Hematopoietic multipotent progenitor cell treated with erythropoietin and hydrocortisone succinate and interleukin-3 and kit ligand, for 15 days (in vitro differentiated cells): ENCODE measurements around the gene CSF2.
"Not testable (repeated sequence)": the region's sequence is repeated elsewhere in the genome, so short reads cannot be mapped to it uniquely, and the experiment has no call there.

Experiments
- DNase-seq: peaks from one replicate; pipeline ENCODE4 v3.0.0-alpha.2; 2015; ENCODE audit warnings: low spot score

CSF2 gene

GRCh38 chr5:132090107-132090506 is 16.5 kb downstream of the CSF2 start:
- no peak for DNase-seq

- DNase-seq = no peak
Measured at GRCh38 chr5:132093271-132093670, 19.7 kb downstream of the CSF2 start.

- DNase-seq = no peak
Measured at GRCh38 chr5:132094393-132095076, 20.9 kb downstream of the CSF2 start.

GRCh38 chr5:132095077-132095410 is 21.5 kb downstream of the CSF2 start:
- DNase-seq = no peak

- no peak for DNase-seq
Measured at GRCh38 chr5:132095424-132095972, 21.9 kb downstream of the CSF2 start.

GRCh38 chr5:132096904-132097303 is 23.3 kb downstream of the CSF2 start:
- DNase-seq = no peak

GRCh38 chr5:132098151-132098594 is 24.6 kb downstream of the CSF2 start:
- no peak for DNase-seq

- DNase-seq = no peak
Measured at GRCh38 chr5:132098621-132099020, 25.0 kb downstream of the CSF2 start.

- no peak for DNase-seq
Measured at GRCh38 chr5:132099076-132099748, 25.6 kb downstream of the CSF2 start.

- no peak for DNase-seq
Measured at GRCh38 chr5:132099905-132100304, 26.3 kb downstream of the CSF2 start.

GRCh38 chr5:132100672-132101261 is 27.2 kb downstream of the CSF2 start:
- no peak for DNase-seq

- no peak for DNase-seq
Measured at GRCh38 chr5:132101385-132101880, 27.8 kb downstream of the CSF2 start.

GRCh38 chr5:132102101-132102701 is 28.6 kb downstream of the CSF2 start:
- DNase-seq = no peak

- no peak for DNase-seq
Measured at GRCh38 chr5:132102944-132103331, 29.3 kb downstream of the CSF2 start.

GRCh38 chr5:132103332-132103951 is 29.9 kb downstream of the CSF2 start:
- DNase-seq = no peak

- no peak for DNase-seq
Measured at GRCh38 chr5:132103969-132104391, 30.4 kb downstream of the CSF2 start.

GRCh38 chr5:132104556-132104955 is 31.0 kb downstream of the CSF2 start:
- DNase-seq = no peak

GRCh38 chr5:132105688-132106087 is 32.1 kb downstream of the CSF2 start:
- DNase-seq = no peak

GRCh38 chr5:132108495-132108894 is 34.9 kb downstream of the CSF2 start:
- not testable (repeated sequence) for DNase-seq

- not testable (repeated sequence) for DNase-seq
Measured at GRCh38 chr5:132108957-132109356, 35.4 kb downstream of the CSF2 start.

- DNase-seq = no peak
Measured at GRCh38 chr5:132109494-132110053, 36.0 kb downstream of the CSF2 start.

- no peak for DNase-seq
Measured at GRCh38 chr5:132110195-132110594, 36.6 kb downstream of the CSF2 start.
